GM12864 (cell line): ENCODE data around the gene CUEDC2.

Experiments used
- DNase-seq: peaks from one replicate; pipeline ENCODE4 v3.0.0-alpha.2; 2011; ENCODE audit warnings: low read depth
- H3K4me3 ChIP-seq: 2 replicates; pipeline ENCODE4 v1.5.1; 2011; ENCODE audit warnings: mild to moderate bottlenecking, low read depth, low read length, control low read depth
- TF ChIP-seq, protein P1 (sequence below): IDR thresholded peaks from 2 replicates; pipeline ENCODE4 v1.5.1; 2011; ENCODE audit warnings: low read depth, mild to moderate bottlenecking, moderate library complexity, low read length, control low read depth, inconsistent platforms; ENCODE audit errors: missing control alignments

The CUEDC2 gene

DNA sequence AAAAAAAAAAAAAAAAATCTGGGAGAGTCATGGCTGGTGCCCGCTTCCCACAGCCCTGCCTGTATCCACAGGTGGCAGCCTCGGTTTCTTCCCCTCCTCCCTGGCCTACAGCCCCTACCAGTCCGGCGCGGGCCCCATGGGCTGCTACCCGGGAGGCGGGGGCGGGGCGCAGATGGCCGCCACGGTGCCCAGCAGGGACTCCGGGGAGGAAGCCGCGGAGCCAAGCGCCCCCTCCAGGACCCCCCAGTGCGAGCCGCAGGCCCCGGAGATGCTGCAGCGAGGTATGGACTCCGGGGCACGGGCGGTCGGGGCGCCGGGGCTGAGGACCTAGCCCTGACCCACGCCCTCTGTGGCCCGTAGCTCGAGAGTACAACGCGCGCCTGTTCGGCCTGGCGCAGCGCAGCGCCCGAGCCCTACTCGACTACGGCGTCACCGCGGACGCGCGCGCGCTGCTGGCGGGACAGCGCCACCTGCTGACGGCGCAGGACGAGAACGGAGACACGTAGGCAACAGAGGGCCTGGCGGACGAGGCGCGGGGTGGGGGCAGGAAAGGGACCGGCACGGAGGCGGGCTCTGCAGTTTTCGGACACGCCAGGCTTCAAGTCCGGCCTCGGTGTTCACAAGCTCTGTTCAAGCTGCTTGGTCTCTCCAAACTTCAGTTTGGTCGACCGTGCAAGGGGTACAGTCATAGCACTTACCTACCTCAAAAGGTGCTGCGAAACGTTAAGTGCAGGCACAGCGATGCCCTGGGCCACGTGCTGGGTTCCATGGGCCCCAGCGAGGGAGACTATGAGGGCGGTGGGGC lies 33.0 kb downstream of the CUEDC2 start:
- peak; percentile 52 for DNase-seq
- H3K4me3 ChIP-seq: peak overlapping the region; percentile 70
- TF ChIP-seq, protein P1, sequence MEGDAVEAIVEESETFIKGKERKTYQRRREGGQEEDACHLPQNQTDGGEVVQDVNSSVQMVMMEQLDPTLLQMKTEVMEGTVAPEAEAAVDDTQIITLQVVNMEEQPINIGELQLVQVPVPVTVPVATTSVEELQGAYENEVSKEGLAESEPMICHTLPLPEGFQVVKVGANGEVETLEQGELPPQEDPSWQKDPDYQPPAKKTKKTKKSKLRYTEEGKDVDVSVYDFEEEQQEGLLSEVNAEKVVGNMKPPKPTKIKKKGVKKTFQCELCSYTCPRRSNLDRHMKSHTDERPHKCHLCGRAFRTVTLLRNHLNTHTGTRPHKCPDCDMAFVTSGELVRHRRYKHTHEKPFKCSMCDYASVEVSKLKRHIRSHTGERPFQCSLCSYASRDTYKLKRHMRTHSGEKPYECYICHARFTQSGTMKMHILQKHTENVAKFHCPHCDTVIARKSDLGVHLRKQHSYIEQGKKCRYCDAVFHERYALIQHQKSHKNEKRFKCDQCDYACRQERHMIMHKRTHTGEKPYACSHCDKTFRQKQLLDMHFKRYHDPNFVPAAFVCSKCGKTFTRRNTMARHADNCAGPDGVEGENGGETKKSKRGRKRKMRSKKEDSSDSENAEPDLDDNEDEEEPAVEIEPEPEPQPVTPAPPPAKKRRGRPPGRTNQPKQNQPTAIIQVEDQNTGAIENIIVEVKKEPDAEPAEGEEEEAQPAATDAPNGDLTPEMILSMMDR: peak; percentile 92

DNA sequence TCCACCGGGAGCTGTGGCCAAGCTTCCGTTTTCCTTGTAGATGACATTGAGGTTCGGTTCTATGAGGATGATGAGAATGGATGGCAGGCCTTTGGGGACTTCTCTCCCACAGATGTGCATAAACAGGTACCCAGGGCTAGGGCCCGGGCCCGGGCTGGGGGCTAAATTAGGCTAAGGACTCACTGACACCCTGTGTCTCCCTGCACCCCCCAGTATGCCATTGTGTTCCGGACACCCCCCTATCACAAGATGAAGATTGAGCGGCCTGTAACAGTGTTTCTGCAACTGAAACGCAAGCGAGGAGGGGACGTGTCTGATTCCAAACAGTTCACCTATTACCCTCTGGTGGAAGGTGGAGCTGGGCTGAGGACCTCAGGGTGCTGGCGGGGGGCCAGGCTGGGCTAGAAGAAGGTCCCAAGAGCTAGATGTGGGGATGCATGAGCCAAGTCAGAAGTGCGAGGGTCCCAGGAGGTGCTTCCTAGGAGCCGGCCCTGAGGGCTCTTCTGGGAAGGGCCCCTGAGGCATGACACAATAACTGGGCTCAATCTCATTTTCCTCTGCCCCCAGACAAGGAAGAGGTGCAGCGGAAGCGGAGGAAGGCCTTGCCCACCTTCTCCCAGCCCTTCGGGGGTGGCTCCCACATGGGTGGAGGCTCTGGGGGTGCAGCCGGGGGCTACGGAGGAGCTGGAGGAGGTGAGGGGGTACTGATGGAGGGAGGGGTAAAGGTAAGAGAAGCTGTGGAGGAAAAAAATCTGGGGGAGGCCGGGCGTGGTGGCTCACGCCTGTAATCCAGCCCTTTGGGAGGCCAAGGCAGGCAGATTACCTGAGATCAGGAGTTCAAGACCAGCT lies 34.0 kb downstream of the CUEDC2 start:
- TF ChIP-seq, protein P1: no peak
- peak overlapping the region; percentile 70 for H3K4me3 ChIP-seq

DNA sequence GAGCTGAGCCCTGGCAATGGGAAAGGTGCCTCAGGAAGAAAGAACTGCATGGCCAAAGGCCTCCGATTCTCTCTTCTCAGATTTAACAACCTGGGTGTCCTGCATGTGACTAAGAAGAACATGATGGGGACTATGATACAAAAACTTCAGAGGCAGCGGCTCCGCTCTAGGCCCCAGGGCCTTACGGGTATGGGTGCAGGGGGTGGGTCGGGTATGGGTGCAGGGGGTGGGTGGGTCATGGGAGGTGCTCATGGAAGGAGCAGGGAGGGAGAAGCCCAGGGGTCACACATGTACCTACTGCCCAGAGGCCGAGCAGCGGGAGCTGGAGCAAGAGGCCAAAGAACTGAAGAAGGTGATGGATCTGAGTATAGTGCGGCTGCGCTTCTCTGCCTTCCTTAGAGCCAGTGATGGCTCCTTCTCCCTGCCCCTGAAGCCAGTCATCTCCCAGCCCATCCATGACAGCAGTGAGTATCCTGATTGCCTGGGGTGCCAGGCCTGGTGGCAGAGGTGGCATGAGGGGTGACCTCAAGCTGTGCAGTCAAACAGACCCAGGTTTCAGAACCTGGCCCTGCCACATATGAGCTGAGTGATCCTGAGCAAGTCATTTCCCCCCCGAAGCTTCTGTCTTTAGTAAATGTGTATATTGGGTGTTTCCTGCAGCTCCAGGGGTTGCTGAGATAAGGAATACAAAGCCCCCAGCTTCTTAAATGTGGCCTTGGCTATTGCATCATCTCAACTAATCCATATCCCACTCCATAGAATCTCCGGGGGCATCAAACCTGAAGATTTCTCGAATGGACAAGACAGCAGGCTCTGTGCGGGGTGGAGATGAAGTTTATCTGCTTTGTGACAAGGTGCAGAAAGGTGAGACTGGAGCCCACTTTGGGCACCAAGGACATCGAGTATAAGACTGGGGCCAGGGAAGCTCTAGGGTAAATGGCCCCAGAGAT lies 34.9 kb downstream of the CUEDC2 start:
- TF ChIP-seq, protein P1: no peak
- peak overlapping the region; percentile 70 for H3K4me3 ChIP-seq
- no peak for DNase-seq

More for the DNA sequence above, 34.0 kb downstream of the CUEDC2 start:
- DNase-seq: no peak

DNA sequence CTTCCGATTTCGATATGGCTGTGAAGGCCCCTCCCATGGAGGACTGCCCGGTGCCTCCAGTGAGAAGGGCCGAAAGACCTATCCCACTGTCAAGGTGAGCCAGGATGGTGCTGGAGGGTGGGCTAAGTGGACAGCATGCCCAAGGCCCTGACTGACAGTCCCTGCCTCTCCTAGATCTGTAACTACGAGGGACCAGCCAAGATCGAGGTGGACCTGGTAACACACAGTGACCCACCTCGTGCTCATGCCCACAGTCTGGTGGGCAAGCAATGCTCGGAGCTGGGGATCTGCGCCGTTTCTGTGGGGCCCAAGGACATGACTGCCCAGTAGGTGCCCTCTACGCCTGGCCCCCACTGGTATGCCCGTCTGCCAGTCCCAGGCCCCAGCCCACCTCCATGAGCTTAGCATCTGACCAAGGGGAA lies 35.6 kb downstream of the CUEDC2 start:
- no peak for DNase-seq
- TF ChIP-seq, protein P1: no peak
- peak overlapping the region; percentile 70 for H3K4me3 ChIP-seq

DNA sequence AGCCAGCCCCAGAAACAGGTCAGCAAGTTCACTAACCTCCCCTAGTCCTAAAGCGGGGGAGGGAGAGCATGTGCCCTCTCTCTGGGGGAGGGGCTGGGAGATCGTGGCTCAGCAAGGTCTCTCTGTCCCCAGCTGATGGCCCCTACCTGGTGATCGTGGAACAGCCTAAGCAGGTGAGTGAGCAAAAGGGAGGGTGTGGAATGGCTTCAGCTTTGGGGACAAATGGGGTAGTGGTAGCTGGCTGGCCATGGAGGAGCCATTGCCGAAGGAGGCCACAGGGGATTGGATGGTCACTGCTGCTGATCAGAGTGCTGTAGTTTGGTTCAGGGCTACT lies 36.1 kb downstream of the CUEDC2 start:
- DNase-seq: no peak
- H3K4me3 ChIP-seq: peak overlapping the region; percentile 70
- TF ChIP-seq, protein P1: no peak

DNA sequence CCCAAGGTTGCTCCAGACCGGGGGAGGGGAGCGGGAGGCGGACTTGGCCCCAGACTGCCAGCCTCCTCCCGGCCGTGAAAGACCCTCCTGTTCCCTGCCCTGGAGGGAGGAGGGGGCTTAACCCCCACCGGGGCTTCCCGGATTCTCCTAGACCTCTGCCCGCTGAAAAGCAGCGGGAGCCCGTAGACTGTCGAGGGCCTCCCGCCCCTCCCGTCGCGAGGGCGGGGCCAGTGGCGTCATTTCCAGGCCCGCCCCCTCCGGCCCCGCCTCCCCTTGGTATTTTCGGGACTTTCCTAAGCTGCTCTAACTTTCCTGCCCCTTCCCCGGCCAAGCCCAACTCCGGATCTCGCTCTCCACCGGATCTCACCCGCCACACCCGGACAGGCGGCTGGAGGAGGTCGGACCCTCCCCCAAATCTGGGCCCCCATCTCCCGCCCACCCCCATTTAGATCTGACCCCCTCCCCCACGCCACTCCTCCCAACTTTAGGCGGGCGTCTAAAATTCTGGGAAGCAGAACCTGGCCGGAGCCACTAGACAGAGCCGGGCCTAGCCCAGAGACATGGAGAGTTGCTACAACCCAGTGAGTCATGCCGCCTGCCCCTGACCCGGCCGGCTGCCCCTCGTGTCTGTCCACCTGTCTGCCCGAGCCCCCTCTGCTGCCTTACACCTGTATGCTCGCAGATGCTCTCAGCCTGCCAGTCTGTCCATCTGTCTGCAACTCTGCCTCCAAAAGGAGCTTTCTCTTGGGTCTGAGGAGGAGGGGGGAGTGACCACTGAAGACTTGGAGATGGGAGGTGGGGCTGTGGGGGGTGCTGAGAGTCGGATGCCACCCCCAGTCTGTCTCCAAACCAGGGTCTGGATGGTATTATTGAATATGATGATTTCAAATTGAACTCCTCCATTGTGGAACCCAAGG lies 36.7 kb downstream of the CUEDC2 start, which contains the start of gene NFKB2:
NFKB2 (plus strand) TSS at position 306 of the 917 bp plus-strand sequence; CDS start at position 561, 255 bp downstream.
- TF ChIP-seq, protein P1: no peak
- DNase-seq: peak; percentile 55
- H3K4me3 ChIP-seq: peak within 1 kb of the TSS; percentile 70
